Keratinocyte (primary cell): ENCODE data around the gene BFSP1.

Experiments used
- CTCF ChIP-seq, 3 experiments: IDR thresholded peaks in 1 of 3; conservative IDR thresholded peaks in 1 of 3; optimal IDR thresholded peaks in 1 of 3; 2 replicates in 2 of 3; 3 replicates in 1 of 3; pipeline versions ENCODE3 to v1.5.1; 2011; ENCODE audit warnings: low read length in 3 of 3, mild to moderate bottlenecking in 3 of 3, moderate library complexity in 2 of 3, control low read depth in 1 of 3, inconsistent platforms in 1 of 3; ENCODE audit not compliant: insufficient read depth in 2 of 3; ENCODE audit errors: extremely low read depth in 1 of 3
- EZH2 ChIP-seq: IDR thresholded peaks from one replicate; pipeline ENCODE4 v1.6.1; 2012; ENCODE audit warnings: inconsistent platforms, mild to moderate bottlenecking, low read length, moderate library complexity

GRCh38 chr20:17515053-17515452 is 16.1 kb downstream of the BFSP1 start:
- TF ChIP-seq CTCF (optimal IDR thresholded peaks at IDR 0.05 in 1 of 3, IDR thresholded peaks at IDR 0.05 in 1 of 3, conservative IDR thresholded peaks at IDR 0.05 in 1 of 3; ENCODE audit: extremely low read depth in 1 of 3, insufficient read depth in 2 of 3, low read length in 3 of 3) = no peak
- TF ChIP-seq EZH2 = no peak
